PFSK-1 (cell line): ENCODE results near the gene CD300C.

Experiments
- FOXP2 ChIP-seq: optimal IDR thresholded peaks from 2 replicates; pipeline ENCODE3; 2011; ENCODE audit warnings: borderline replicate concordance, control low read depth, inconsistent platforms; ENCODE audit not compliant: insufficient read depth; ENCODE audit errors: extremely low read length, extremely low read depth
- POLR2AphosphoS5 ChIP-seq: IDR thresholded peaks from 2 replicates; pipeline ENCODE4 v1.6.1; 2012; ENCODE audit warnings: low read depth, mild to moderate bottlenecking, control low read depth, low read length, moderate library complexity
- REST ChIP-seq, 2 experiments: IDR thresholded peaks; 2 replicates each; pipeline versions ENCODE4 v1.6.1 to v1.8.0; 2011 to 2012; ENCODE audit warnings: low read depth in 2 of 2, low read length in 2 of 2, control low read depth in 1 of 2, inconsistent platforms in 1 of 2, mild to moderate bottlenecking in 1 of 2, moderate library complexity in 1 of 2; ENCODE audit not compliant: insufficient read depth in 1 of 2
- SIN3A ChIP-seq: IDR thresholded peaks from 2 replicates; pipeline ENCODE4 v1.6.1; 2012; ENCODE audit warnings: mild to moderate bottlenecking, low read length, moderate library complexity, borderline replicate concordance; ENCODE audit not compliant: insufficient read depth
- TAF1 ChIP-seq: IDR thresholded peaks from 2 replicates; pipeline ENCODE4 v1.6.1; 2012; ENCODE audit warnings: low read length, control low read depth, borderline replicate concordance; ENCODE audit not compliant: insufficient read depth

The CD300C gene

GRCh38 chr17:74552037-74552436, 6.1 kb upstream of the CD300C start:
- TF ChIP-seq FOXP2 (no peak), REST (IDR thresholded peaks at IDR 0.05; ENCODE audit: insufficient read depth in 1 of 2, low read depth in 2 of 2, low read length in 2 of 2) (no peak), SIN3A (no peak), TAF1 (no peak), POLR2AphosphoS5 (no peak)

DNA sequence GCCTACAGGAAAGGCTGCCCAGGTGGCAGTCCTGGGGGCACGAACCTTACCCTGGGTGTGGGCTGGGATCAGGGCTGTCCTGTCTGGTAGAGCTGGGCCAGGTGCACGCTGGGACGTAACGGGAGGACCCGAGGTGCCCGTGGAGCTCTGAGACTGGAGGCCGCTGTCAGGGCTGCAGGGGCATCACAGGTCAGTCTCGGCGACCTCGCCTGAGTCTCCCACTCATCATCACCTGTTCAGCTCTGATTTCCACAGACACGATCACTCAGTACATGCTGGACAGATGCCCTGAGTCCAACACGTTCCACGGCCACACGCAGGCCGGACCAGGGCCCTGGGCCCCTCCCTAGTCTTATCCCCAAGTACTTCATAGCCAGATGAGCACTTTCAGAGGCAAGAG, 4.7 kb upstream of the CD300C start:
- TF ChIP-seq FOXP2 (no peak), POLR2AphosphoS5 (no peak), REST (IDR thresholded peaks at IDR 0.05; ENCODE audit: insufficient read depth in 1 of 2, low read depth in 2 of 2, low read length in 2 of 2) (no peak), TAF1 (no peak), SIN3A (no peak)

GRCh38 chr17:74549343-74549742, 3.4 kb upstream of the CD300C start:
- TF ChIP-seq FOXP2, result no peak
- TF ChIP-seq REST (IDR thresholded peaks at IDR 0.05; ENCODE audit: insufficient read depth in 1 of 2, low read depth in 2 of 2, low read length in 2 of 2), result no peak
- TF ChIP-seq TAF1, result no peak
- no peak for TF ChIP-seq SIN3A
- TF ChIP-seq POLR2AphosphoS5, result no peak

- no peak for TF ChIP-seq REST (IDR thresholded peaks at IDR 0.05; ENCODE audit: insufficient read depth in 1 of 2, low read depth in 2 of 2, low read length in 2 of 2)
- no peak for TF ChIP-seq SIN3A
- no peak for TF ChIP-seq POLR2AphosphoS5
- TF ChIP-seq TAF1, result no peak
- no peak for TF ChIP-seq FOXP2
Measured at GRCh38 chr17:74547736-74548135, 1.8 kb upstream of the CD300C start.

- TF ChIP-seq POLR2AphosphoS5, result no peak
- TF ChIP-seq REST (IDR thresholded peaks at IDR 0.05; ENCODE audit: insufficient read depth in 1 of 2, low read depth in 2 of 2, low read length in 2 of 2), result no peak
Measured at GRCh38 chr17:74547264-74547663, 1.3 kb upstream of the CD300C start.
